Measurements from ENCODE around the gene GATD1.
"Not testable (repeated sequence)": the region's sequence is repeated elsewhere in the genome, so short reads cannot be mapped to it uniquely, and the experiment has no call there.

Gene GATD1

DNA sequence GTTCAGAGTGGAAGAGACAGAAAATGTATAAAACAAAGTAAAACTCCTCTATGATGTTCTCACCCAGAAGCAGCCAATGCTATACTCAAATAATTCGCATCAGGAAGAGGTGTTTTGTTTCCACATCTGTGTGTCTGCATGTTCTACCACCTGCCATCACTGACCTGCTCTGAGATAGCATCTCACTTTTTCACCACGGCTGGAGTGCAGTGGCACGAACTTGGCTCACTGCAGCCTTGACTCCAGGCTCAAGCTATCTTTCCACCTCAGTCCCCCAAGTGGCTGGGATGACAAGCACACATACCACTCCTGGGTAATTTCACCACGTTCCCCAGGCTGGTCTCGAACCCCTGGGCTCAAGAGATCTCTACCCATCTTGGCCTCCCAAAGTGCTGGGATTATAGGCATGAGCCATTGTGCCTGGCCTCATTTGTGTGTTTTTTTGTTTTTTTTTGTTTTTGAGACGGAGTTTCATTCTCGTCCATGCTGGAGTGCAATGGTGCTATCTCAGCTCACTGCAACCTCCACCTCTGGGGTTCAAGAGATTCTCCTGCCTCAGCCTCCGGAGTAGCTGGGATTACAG lies 15.7 kb downstream of the GATD1 start:
- DNase-seq = no peak

DNA sequence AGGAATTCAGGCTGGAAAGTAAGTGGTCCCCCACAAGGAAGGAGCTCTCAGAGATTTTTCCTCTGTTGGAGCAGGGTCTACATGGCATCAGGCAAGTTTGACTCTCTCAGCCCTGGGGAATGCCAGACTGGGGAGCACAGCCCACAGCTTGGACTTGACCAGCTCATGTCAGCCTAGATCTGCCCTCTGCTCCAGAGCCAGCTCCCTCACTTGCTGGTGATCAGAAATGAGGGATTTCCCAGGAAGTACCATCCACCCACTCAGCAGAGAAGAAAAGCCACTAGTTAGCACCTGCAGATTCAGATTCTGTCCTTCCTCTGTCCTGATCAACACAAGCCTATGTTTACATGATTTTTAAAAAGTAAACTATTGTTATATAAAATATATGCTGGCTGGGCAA lies 17.1 kb downstream of the GATD1 start:
- no peak for DNase-seq

DNA sequence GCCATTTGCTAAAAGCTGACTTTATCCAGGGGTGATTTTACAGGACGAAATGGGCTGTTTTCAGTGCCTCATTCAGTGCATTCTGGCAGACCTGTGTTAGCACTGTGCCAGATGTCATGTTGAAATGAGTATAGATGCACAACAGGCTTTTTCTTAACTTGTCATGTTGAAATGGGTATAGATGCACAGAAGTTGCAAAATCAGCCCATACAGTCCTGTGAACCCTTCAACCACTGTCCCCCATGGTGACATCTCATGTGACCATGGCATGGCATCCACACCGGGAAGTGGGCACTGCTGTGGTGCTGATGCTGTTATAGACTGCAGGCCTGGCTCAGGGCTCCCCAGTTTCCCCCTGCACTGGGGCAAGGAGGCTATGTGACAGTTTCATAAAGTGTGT lies 27.6 kb downstream of the GATD1 start:
- DNase-seq = no peak

DNA sequence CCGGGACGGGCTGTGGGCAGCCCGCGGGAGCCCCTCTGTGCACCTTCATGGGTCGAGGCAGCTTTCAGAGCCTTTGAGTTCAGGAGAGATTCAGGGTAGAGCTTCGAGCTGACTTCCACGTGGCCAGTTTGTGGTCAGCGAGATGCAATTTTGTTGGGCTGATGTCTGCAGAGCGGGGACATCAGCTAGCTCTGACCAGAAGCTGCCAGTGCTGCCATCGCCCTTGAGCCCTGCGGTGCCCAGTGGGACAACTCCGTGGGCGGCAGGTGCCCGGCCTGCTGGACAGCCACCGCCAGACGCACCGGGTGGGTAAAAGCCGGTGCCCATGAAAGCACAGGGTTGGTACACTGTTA lies 29.3 kb downstream of the GATD1 start:
- DNase-seq = no peak

DNA sequence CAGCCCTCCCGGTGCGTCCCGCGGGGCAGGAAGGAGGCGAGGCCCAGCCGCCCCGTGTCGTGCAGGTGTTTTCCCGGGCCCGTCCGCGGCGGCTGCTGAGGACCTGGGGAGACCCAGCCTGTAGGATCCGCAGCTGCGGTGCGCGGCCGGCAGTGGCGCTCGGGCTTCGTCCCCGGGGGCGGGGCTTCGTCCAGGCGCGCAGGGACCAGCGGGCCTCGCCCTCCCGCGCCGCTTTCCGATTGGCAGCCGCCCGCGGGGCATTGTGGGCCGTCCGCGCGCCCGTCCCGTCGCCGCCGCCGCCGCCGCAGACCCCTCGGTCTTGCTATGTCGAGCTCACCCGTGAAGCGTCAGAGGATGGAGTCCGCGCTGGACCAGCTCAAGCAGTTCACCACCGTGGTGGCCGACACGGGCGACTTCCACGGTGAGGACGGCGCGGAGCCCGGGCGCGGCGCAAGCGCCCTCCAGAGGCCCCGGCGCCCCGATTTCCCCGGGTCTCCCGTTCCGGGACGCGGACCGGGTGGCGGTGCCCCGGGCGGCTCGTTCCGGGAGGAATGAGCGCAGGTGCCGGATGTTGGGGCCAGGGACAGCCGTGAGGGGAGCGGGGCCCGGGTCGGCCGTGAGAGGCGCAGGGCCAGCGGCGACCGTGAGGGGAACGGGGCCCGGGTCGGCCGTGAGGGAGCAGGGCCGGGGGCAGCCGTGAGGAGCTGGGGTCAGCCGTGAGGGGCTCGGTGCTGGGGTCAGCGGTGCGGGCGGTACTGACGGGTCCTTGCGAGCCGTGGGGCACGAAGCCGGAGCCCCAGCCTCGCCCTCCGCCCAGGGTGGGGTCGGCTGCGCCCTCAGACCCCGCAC lies 29.9 kb downstream of the GATD1 start, which contains the start of gene TALDO1:
TSS of gene TALDO1 (plus strand) at position 307 of the 849 bp plus-strand sequence. CDS start at position 325, 18 bp downstream.
- DNase-seq = peak; percentile 89

DNA sequence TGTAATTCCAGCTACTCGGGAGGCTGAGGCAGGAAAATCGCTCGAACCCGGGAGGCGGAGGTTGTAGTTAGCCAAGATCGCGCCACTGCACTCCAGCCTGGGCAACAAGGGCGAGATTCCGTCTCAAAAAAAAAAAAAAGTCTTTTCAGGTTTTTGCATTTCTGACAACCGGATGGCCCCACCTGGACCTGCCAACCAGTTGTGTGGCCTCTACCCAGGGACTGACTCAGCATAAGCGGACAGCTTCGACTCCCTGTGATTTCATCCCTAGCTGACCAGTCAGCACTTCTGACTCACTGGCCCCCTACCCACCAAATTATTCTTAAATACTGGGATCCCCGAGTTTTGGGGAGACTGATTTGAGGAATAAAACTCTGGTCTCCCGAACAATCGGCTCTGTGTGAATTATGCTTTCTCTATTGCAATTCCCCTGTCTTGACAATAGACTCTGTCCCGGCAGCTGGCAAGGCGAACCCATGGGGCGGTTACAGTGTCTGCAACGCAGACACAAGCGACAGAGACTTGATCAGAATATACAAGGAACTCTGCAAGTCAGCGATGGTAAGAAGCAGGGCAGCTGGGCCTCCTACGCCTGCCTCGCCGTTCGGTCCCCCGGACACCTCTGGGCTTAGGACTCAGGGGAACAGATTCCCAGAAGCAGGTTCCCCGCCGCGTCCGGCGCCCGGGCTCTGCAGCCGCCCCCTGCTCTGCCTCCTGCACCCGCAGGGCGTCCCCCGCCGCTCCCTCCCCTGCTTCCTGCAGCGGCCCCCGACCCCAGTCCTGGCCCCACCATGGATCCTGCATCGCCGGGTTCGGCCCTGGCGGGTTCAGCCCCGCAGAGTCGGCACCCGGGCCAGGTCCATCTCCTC lies 30.8 kb downstream of the GATD1 start:
- peak; percentile 46 for DNase-seq

DNA sequence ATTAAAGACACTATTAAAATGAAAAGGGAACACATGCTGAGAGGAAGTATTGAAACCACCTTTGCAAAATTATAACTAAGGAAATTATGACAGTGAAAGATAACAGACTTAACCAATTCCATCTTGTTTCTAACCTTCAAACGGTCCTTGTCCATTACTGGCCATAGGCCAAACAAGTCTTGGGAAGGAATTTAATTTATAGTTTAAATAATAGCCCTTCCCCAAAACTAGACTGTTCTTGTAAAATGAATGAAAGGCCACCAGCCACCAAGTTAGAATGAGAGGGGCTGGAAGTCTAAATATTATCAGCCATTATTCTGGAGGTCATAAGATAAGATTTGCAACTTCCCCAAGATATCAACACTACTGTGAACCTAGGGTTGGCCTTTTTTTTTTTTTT lies 31.9 kb downstream of the GATD1 start:
- no peak for DNase-seq

DNA sequence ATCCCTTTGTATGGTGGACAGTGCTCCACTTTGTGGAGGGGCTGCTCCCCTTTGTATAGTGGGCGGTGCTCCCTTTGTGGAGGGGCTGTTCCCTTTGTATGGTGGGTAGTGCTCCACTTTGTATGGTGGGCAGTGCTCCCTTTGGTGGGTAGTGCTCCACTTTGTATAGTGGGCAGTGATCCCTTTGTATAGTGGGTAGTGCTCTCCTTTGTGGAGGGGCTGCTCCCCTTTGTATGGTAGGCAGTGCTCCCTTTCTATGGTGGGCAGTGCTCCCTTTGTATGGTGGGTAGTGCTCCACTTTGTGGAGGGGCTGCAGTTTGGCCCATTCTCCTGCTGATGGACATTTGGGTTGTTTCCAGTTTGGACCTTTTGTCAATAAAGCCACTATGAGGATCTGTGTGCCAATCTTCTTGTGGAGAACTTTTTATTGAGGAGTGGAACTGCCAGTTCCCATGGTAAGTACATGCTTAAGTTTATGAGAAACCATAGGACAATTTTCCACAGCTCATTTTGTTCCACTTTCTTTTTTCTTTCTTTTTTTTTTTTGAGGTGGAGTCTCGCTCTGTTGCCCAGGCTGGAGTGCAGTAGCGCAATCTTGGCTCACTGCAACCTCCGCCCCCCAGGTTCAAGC lies 34.6 kb downstream of the GATD1 start:
- DNase-seq = no peak

DNA sequence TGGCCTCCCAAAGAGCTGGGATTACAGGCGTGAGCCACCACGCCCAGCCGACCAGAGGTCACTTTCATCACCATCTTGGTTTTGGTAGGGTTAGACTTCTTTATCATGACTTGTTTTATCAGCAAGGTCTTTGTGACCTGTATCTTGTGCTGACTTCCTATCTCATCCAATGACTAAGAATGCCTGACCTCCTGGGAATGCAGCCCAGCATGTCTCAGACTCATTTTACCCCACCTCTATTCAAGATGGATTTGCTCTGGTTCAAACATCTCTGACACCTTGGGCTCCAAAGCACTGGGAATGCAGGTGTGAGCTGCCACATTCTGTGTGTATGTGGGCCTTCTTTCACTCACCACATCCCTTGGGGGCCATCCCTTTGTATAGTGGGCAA lies 35.1 kb downstream of the GATD1 start:
- DNase-seq = no peak

DNA sequence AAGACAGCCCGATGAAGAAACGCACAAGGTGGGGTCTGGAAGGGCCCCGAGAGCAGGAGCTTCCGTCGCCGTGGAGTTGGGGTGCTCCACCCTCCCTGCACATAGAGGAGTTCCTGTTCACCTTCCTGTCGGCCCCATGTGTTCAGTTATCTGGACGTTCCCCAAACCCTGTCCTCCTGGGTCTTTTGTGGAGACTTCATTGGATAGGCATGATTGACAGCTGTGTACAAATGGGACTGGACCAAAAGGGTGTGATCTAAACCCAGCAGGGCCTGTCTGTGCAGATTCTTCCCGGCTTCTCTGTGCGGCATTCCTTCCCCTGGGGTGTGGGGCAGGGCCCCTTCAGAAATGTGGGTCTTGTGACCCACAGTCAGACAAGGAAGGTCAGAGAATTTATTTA lies 39.4 kb downstream of the GATD1 start:
- DNase-seq = peak; percentile 56

DNA sequence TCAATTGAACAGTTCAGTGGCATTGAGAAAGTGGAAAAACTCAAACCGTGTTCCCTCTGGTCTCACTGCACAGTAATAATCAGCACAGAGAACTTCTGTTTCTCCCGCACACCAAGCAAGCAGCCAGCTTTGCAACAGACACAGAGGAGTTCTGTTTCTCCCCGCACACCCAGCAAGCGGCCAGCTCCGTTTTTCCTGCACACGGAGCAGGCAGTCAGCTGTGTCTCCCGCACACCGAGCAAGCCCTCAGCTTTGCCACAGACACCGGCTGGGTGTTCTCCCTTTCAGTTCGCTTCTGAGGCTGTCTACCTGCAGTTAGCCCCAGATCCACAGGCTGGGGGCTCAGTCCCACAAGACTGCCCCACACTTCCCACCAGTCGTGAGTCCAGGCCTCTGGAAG lies 39.9 kb downstream of the GATD1 start:
- DNase-seq = peak; percentile 35

DNA sequence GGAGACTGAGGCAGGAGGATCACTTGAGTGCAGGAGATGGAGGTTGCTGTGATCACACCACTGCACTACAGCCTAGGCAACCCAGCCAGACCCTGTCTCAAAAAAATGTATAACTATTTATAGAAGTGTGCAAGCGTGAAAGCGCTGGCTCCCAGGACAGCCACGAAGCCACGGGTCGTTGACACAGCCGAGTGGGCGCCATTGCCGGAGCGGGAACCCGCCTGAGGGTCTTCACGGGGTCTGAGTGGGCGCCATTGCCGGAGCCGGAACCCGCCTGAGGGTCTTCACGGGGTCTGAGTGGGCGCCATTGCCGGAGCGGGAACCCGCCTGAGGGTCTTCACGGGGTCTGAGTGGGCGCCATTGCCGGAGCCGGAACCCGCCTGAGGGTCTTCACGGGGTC lies 42.7 kb downstream of the GATD1 start:
- not testable (repeated sequence) for DNase-seq

DNA sequence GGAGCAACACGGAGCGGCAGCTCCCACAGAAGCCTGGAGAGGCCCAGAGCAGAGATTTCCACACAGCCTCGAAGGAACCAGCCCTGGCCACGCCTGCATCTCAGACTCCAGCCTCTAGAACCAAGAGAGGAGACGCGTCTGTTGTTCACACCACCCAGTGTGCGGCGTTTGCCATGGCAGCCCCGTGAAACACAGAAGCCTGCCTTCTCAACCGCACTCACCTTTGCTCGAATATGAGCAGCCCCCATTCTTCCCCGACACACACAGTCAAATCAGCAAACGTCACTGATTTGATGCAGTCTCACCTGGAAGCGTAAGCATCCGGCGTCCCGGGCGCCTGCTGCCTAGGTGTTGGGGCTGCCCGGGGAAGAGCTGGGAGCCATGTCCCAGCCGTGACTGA lies 44.2 kb downstream of the GATD1 start:
- no peak for DNase-seq

DNA sequence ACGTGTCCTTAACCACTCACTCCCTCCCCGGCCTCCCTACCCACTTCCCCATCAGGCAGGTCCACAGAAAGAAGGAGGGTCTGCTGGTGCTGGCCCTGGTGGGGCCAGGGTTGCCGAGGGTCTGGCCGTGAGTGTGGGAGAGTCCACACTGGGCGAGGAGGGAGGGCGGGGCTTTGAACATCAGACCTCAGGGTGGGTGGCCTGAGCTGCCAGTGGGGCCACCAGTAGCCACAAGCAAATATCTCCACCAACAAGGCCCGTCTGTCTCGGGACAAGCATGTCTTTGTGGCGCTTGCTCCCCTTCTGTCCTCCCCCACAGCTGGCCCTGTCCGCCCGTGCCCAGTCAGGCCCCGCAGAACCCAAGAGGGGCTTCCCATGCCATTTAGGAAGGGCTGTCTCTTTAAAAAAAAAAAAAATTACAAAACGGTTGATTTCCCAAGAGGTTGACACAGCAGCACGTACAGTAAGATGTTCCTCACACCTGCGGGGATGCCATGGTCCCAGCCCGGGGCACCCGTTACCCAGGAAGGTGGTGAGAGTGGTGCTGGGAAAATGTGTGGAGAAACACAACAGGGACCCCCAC lies 47.7 kb downstream of the GATD1 start:
- no peak for DNase-seq

DNA sequence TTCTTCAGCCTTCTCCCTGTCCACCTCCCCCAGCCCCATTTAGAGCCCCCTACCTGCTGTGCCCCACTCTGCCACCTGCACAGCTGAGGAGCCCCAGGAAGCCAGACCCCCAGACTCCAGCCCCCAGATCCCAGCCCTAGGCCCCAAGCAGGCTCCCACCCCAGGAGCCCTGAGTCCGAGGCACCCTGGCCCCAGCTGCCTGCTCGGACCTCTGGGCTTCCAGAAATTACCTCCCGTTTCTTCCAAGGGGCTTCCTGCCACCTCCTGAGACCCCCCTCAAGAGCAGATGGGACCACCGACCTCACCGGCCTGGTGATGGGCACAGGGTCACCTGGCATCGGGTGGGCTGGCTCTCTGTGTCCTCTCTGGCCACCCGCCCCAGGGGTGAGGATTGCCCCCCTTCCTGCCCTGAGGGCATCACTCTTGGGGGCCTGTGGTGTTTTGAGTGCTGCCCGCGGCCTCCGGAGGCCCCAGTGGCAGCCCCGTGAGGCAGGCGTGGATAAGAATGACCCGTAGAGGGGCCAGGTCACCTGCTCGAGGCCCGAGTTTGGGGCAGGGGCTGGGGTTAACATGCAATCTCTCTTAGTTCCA lies 48.3 kb downstream of the GATD1 start:
- DNase-seq = no peak

DNA sequence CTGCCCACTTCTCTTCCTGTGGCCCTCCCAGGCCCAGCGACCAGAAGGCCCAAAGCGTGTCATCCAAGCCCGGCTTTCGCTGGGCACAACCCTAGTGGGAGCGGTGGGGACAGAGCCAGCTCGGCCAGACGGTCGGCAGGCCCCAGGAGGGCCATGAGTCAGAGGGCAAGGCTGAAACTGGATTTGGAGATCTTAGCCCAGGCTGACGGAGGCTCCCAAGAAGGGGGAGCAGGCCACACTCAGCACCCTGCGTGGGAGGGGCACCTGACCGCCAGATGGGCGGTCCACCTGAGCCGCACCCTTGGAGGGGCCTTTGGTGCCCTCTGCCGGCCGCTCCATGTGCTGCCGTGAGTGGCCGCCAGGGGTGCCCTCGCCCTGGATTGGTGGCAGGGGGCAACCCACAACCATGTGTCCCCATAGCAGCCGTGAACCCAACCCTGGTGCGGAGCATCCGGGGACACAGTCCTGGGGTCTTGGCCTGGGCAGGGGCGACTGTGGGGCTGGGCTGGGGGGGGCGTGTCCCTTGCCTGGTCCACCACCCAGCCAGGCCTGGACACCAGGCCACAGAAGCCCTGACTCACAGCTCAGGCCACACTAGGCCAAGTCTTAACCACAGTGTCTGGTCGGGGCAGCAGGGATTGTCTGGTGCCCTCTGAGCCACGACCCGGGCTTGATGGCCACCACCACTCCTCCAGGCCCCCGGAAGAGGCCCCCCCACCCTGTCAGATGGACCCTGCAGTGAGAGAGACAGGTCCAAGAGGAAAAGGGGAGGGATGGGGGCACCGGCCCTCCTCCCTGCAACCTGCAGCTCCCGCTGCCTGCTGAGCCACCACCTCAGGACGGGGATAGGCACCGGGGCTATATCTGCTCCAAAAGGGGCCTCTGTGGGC lies 49.2 kb downstream of the GATD1 start:
- DNase-seq = peak; percentile 86

DNA sequence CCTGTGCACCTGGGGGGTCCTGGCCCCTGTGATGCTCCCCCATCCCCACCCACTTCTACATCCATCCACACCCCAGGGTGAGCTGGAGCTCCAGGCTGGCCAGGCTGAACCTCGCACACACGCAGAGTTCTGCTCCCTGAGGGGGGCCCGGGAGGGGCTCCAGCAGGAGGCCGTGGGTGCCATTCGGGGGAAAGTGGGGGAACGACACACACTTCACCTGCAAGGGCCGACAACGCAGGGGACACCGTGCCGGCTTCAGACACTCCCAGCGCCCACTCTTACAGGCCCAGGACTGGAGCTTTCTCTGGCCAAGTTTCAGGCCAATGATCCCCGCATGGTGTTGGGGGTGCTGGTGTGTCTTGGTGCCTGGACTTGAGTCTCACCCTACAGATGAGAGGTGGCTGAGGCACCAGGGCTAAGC lies 50.0 kb downstream of the GATD1 start:
- no peak for DNase-seq

DNA sequence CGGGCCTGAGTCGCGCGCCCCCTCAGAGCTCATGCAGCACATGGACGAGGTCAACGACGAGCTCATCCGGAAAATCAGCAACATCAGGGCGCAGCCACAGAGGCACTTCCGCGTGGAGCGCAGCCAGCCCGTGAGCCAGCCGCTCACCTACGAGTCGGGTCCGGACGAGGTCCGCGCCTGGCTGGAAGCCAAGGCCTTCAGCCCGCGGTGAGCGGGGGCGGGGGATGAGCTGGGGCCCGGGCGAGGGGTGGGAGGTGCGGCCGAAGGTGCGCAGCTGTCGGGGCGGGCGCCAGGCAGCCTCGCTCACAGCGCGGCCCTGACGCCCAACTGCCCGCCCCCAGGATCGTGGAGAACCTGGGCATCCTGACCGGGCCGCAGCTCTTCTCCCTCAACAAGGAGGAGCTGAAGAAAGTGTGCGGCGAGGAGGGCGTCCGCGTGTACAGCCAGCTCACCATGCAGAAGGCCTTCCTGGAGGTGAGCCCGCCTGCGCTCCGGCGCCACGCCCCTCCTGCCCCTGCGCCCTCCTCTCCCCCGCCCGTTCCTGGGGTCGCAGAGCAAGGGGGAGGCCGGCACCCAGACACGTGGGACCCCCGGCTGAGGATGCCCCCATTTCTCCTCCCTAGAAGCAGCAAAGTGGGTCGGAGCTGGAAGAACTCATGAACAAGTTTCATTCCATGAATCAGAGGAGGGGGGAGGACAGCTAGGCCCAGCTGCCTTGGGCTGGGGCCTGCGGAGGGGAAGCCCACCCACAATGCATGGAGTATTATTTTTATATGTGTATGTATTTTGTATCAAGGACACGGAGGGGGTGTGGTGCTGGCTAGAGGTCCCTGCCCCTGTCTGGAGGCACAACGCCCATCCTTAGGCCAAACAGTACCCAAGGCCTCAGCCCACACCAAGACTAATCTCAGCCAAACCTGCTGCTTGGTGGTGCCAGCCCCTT lies 50.7 kb downstream of the GATD1 start:
- DNase-seq = peak; percentile 71

DNA sequence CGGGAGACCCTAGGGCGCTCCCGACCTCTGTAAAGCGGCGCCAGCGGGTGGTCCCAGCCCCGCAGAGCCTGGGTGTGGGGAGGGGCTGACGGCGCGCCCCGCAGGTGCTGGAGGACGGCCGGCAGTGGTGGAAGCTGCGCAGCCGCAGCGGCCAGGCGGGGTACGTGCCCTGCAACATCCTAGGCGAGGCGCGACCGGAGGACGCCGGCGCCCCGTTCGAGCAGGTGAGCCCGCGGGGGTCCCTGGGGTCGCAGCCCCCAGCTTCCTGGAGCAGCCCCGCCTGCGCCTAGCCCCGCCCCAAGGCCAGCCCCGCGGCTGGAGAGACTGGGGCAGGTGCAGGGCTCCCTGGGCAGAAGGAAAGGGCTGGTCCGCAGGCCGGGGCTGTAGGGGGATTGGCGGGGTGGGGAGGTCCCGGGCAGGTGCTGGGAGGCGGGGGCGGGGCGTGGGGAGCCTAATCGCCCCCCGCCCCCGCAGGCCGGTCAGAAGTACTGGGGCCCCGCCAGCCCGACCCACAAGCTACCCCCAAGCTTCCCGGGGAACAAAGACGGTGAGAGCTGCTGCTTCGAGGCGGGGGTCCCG lies 51.6 kb downstream of the GATD1 start:
- peak; percentile 23 for DNase-seq
